MM.1S (cell line): ENCODE results near the gene KHDRBS2.

Source experiments
- CTCF ChIP-seq: fragments of 300-600 bp; sonication (generic); IDR thresholded peaks from 2 replicates; pipeline ENCODE4 v1.5.1; 2016; ENCODE audit warnings: antibody characterized with exemption, low read length, mixed read lengths
- EZH2 ChIP-seq: fragments of 300-600 bp; sonication (generic); optimal IDR thresholded peaks from 2 replicates; pipeline ENCODE3; 2017; ENCODE audit warnings: low read depth, mild to moderate bottlenecking, antibody characterized with exemption, low read length, mixed read lengths

GRCh38 chr6:62059901-62060300, 226.1 kb downstream of the KHDRBS2 start:
- TF ChIP-seq CTCF (no peak), EZH2 (no peak)
